HG02885 (cell line): ENCODE results near the gene DDX11.
"Not testable (repeated sequence)": the region's sequence is repeated elsewhere in the genome, so short reads cannot be mapped to it uniquely, and the experiment has no call there.

Experiments
- ATAC-seq: cut with Tn5 transposase; IDR thresholded peaks from one replicate; pipeline ENCODE4 v1.9.1; 2021; ENCODE audit warnings: mild to moderate bottlenecking; ENCODE audit not compliant: unreplicated experiment, poor library complexity

The DDX11 gene

GRCh38 chr12:31119192-31119802 is 45.6 kb downstream of the DDX11 start:
- ATAC-seq: peak; percentile 11

- no peak for ATAC-seq
Measured at GRCh38 chr12:31119803-31120211, 46.1 kb downstream of the DDX11 start.

- no peak for ATAC-seq
Measured at GRCh38 chr12:31120392-31121008, 46.8 kb downstream of the DDX11 start.

- ATAC-seq: not testable (repeated sequence)
Measured at GRCh38 chr12:31121022-31121728, 47.5 kb downstream of the DDX11 start.

- no peak for ATAC-seq
Measured at GRCh38 chr12:31122481-31122880, 48.8 kb downstream of the DDX11 start.

- ATAC-seq: not testable (repeated sequence)
Measured at GRCh38 chr12:31124158-31124557, 50.5 kb downstream of the DDX11 start.

- not testable (repeated sequence) for ATAC-seq
Measured at GRCh38 chr12:31125171-31125570, 51.5 kb downstream of the DDX11 start.

- not testable (repeated sequence) for ATAC-seq
Measured at GRCh38 chr12:31127209-31127848, 53.7 kb downstream of the DDX11 start.

- not testable (repeated sequence) for ATAC-seq
Measured at GRCh38 chr12:31136581-31136980, 62.9 kb downstream of the DDX11 start.

GRCh38 chr12:31144768-31145167 is 71.1 kb downstream of the DDX11 start:
- ATAC-seq: not testable (repeated sequence)

- not testable (repeated sequence) for ATAC-seq
Measured at GRCh38 chr12:31145296-31145695, 71.6 kb downstream of the DDX11 start.

- not testable (repeated sequence) for ATAC-seq
Measured at GRCh38 chr12:31147415-31147814, 73.8 kb downstream of the DDX11 start.

GRCh38 chr12:31150766-31151165 is 77.1 kb downstream of the DDX11 start:
- not testable (repeated sequence) for ATAC-seq
